AG09309 (cell line): Measurements from ENCODE around the gene DPYSL5.

Experiments
- DNase-seq: peaks from one replicate; pipeline ENCODE4 v3.0.0-alpha.2; 2010; ENCODE audit warnings: low read depth
- H3K4me3 ChIP-seq: 2 replicates; pipeline ENCODE4 v1.5.1; 2011; ENCODE audit warnings: mild to moderate bottlenecking, low read depth, low read length, moderate library complexity; ENCODE audit not compliant: control insufficient read depth
- CTCF ChIP-seq: IDR thresholded peaks from 2 replicates; pipeline ENCODE4 v1.5.1; 2011; ENCODE audit warnings: mild to moderate bottlenecking, low read depth, low read length, inconsistent platforms; ENCODE audit not compliant: insufficient read depth, control insufficient read depth; ENCODE audit errors: missing control alignments

The DPYSL5 gene

GRCh38 chr2:26913999-26914658 lies 66.2 kb downstream of the DPYSL5 start:
- DNase-seq: no peak
- H3K4me3 ChIP-seq: no peak overlapping the region
- no peak for TF ChIP-seq CTCF

GRCh38 chr2:26914659-26915310 lies 66.9 kb downstream of the DPYSL5 start:
- no peak overlapping the region for H3K4me3 ChIP-seq
- TF ChIP-seq CTCF: no peak
- no peak for DNase-seq

- no peak overlapping the region for H3K4me3 ChIP-seq
- no peak for DNase-seq
- no peak for TF ChIP-seq CTCF
Measured at GRCh38 chr2:26915316-26915715, 67.4 kb downstream of the DPYSL5 start.

GRCh38 chr2:26916128-26916692 lies 68.3 kb downstream of the DPYSL5 start:
- DNase-seq: no peak
- H3K4me3 ChIP-seq: no peak overlapping the region
- TF ChIP-seq CTCF: no peak

- no peak for DNase-seq
- TF ChIP-seq CTCF: no peak
Measured at GRCh38 chr2:26917135-26917836, 69.4 kb downstream of the DPYSL5 start.

GRCh38 chr2:26921323-26921722 lies 73.4 kb downstream of the DPYSL5 start:
- no peak for TF ChIP-seq CTCF
- DNase-seq: no peak
- no peak overlapping the region for H3K4me3 ChIP-seq

More at GRCh38 chr2:26917135-26917836, 69.4 kb downstream of the DPYSL5 start:
- H3K4me3 ChIP-seq: no peak overlapping the region
